IMR-90 (cell line): ENCODE results near the gene TENM3. TPM values are rescaled to one million over a fixed set of nuclear protein-coding genes. Genes with fewer than 3 reads are reported as not detected.

ENCODE experiments used
- ATAC-seq: fragments of 200-7000 bp; cut with Tn5 transposase; 2 replicates; pipeline ENCODE4 v1.9.1; 2020; ENCODE audit warnings: low read depth, mild to moderate bottlenecking, moderate library complexity
- BruUV-seq: library from RNA; stranded (reverse); fragments of 400-500 nt; replicated peaks from 2 replicates; lab custom pipeline; 2021; lab: Mats Ljungman, UMichigan
- CTCF ChIA-PET: fragments of 300-600 bp; formaldehyde crosslinking; extraction: SDS; loops from one replicate; lab custom pipeline; 2021; ENCODE audit warnings: antibody characterized with exemption; lab: Yijun Ruan, JAX
- POLR2A ChIA-PET: fragments of 300-600 bp; sonication (Branson Sonifier 250); formaldehyde crosslinking; loops from one replicate; lab custom pipeline; 2022; ENCODE audit warnings: antibody characterized with exemption; ENCODE audit not compliant: unreplicated experiment; lab: Charles Lee
- DNase-seq: peaks from one replicate; pipeline ENCODE4 v3.0.0; 2013
- H2AFZ ChIP-seq: replicated peaks from 2 replicates; pipeline ENCODE3; 2013; ENCODE audit warnings: low read length, mild to moderate bottlenecking; ENCODE audit not compliant: poor library complexity
- H2AK5ac ChIP-seq: 2 replicates; pipeline ENCODE4 v1.6.1; 2013; ENCODE audit warnings: low read depth, low read length, inconsistent platforms
- H2AK9ac ChIP-seq: replicated peaks from 2 replicates; pipeline ENCODE3; 2013; ENCODE audit warnings: mild to moderate bottlenecking, low read depth, low read length, moderate library complexity; ENCODE audit not compliant: poor library complexity
- H2BK120ac ChIP-seq: 2 replicates; pipeline ENCODE4 v1.6.1; 2013; ENCODE audit warnings: low read depth, low read length, inconsistent platforms
- H2BK15ac ChIP-seq: 3 replicates; pipeline ENCODE4 v1.6.1; 2013; ENCODE audit warnings: low read depth, low read length, inconsistent platforms
- H2BK20ac ChIP-seq: 2 replicates; pipeline ENCODE4 v1.6.1; 2013; ENCODE audit warnings: low read depth, mild to moderate bottlenecking, inconsistent platforms, low read length, moderate library complexity
- H2BK5ac ChIP-seq: 2 replicates; pipeline ENCODE4 v1.6.1; 2013; ENCODE audit warnings: mild to moderate bottlenecking, low read depth, low read length, inconsistent platforms; ENCODE audit not compliant: poor library complexity, severe bottlenecking
- H3K14ac ChIP-seq: replicated peaks from 2 replicates; pipeline ENCODE4 v1.6.1; 2013; ENCODE audit warnings: low read depth, low read length, inconsistent platforms
- H3K18ac ChIP-seq: 2 replicates; pipeline ENCODE4 v1.6.1; 2013; ENCODE audit warnings: low read depth, low read length, control low read depth
- H3K23ac ChIP-seq: 2 replicates; pipeline ENCODE4 v1.6.1; 2013; ENCODE audit warnings: low read depth, low read length, inconsistent platforms
- H3K27ac ChIP-seq: 2 replicates; pipeline ENCODE4 v1.5.1; 2013; ENCODE audit warnings: mild to moderate bottlenecking, control low read depth, low read length; ENCODE audit not compliant: insufficient read depth
- H3K27me3 ChIP-seq: 2 replicates; pipeline ENCODE4 v1.6.1; 2013; ENCODE audit warnings: low read length; ENCODE audit not compliant: control insufficient read depth, insufficient read depth
- H3K36me3 ChIP-seq: 2 replicates; pipeline ENCODE4 v1.6.1; 2013; ENCODE audit warnings: low read length, mixed read lengths; ENCODE audit not compliant: control insufficient read depth, insufficient read depth
- H3K4ac ChIP-seq: 2 replicates; pipeline ENCODE4 v1.6.1; 2013; ENCODE audit warnings: low read depth, low read length, inconsistent platforms
- H3K4me1 ChIP-seq: 2 replicates; pipeline ENCODE4 v1.6.1; 2013; ENCODE audit warnings: low read length, mixed read lengths; ENCODE audit not compliant: control insufficient read depth, insufficient read depth
- H3K4me2 ChIP-seq: 2 replicates; pipeline ENCODE4 v1.6.1; 2013; ENCODE audit warnings: low read depth, mild to moderate bottlenecking, control low read depth, low read length, moderate library complexity
- H3K4me3 ChIP-seq: 2 replicates; pipeline ENCODE4 v1.5.1; 2013; ENCODE audit warnings: low read depth, mild to moderate bottlenecking, control low read depth, low read length, moderate library complexity; ENCODE audit not compliant: insufficient read depth
- H3K56ac ChIP-seq: 2 replicates; pipeline ENCODE4 v1.6.1; 2013; ENCODE audit warnings: low read length, inconsistent platforms; ENCODE audit not compliant: insufficient read depth; ENCODE audit errors: extremely low read depth
- H3K79me1 ChIP-seq, 2 experiments: 2 replicates each; pipeline ENCODE4 v1.6.1; 2013; ENCODE audit warnings: low read length in 2 of 2, inconsistent platforms in 1 of 2, low read depth in 1 of 2
- H3K9ac ChIP-seq: 2 replicates; pipeline ENCODE4 v1.6.1; 2013; ENCODE audit warnings: low read depth, low read length, control low read depth
- H3K9me1 ChIP-seq: 2 replicates; pipeline ENCODE4 v1.6.1; 2013; ENCODE audit warnings: low read length, inconsistent platforms; ENCODE audit not compliant: insufficient read depth
- H3K9me3 ChIP-seq: 2 replicates; pipeline ENCODE4 v1.6.1; 2013; ENCODE audit warnings: low read length; ENCODE audit not compliant: control insufficient read depth, insufficient read depth
- H4K20me1 ChIP-seq: 2 replicates; pipeline ENCODE4 v1.6.1; 2013; ENCODE audit warnings: low read length, inconsistent platforms; ENCODE audit not compliant: insufficient read depth
- H4K5ac ChIP-seq: 2 replicates; pipeline ENCODE4 v1.6.1; 2013; ENCODE audit warnings: mild to moderate bottlenecking, low read depth, low read length, control low read depth
- H4K8ac ChIP-seq, 2 experiments: 2 replicates each; pipeline ENCODE4 v1.6.1; 2013; ENCODE audit warnings: low read depth in 2 of 2, low read length in 2 of 2, control low read depth in 1 of 2, inconsistent platforms in 1 of 2
- H4K91ac ChIP-seq: 2 replicates; pipeline ENCODE4 v1.6.1; 2013; ENCODE audit warnings: low read depth, low read length, inconsistent platforms; ENCODE audit not compliant: insufficient read depth
- BHLHE40 ChIP-seq: fragments of 150-350 bp; IDR thresholded peaks from 2 replicates; pipeline ENCODE4 v1.6.1; 2016; ENCODE audit warnings: mild to moderate bottlenecking, low read depth, low read length
- CEBPB ChIP-seq: IDR thresholded peaks from 2 replicates; pipeline ENCODE4 v1.6.1; 2012; ENCODE audit warnings: low read depth, low read length, improper control_type of control experiment
- CHD1 ChIP-seq: IDR thresholded peaks from 2 replicates; pipeline ENCODE4 v1.6.1; 2012; ENCODE audit warnings: low read depth, low read length, improper control_type of control experiment
- FOS ChIP-seq: fragments of 150-350 bp; IDR thresholded peaks from 2 replicates; pipeline ENCODE4 v1.6.1; 2016; ENCODE audit warnings: low read depth, low read length
- MAFK ChIP-seq: IDR thresholded peaks from 2 replicates; pipeline ENCODE4 v1.6.1; 2012; ENCODE audit warnings: low read depth, low read length, improper control_type of control experiment
- MAZ ChIP-seq: IDR thresholded peaks from 2 replicates; pipeline ENCODE4 v1.6.1; 2012; ENCODE audit warnings: low read depth, mild to moderate bottlenecking, low read length, improper control_type of control experiment, moderate library complexity, borderline replicate concordance
- MXI1 ChIP-seq: IDR thresholded peaks from 2 replicates; pipeline ENCODE4 v1.6.1; 2012; ENCODE audit warnings: low read depth, mild to moderate bottlenecking, low read length, moderate library complexity, borderline replicate concordance
- NFE2L2 ChIP-seq: fragments of 150-350 bp; IDR thresholded peaks from 2 replicates; pipeline ENCODE4 v1.6.1; 2016; ENCODE audit warnings: low read depth, mild to moderate bottlenecking, low read length
- POLR2A ChIP-seq: IDR thresholded peaks from 2 replicates; pipeline ENCODE4 v1.6.1; 2012; ENCODE audit warnings: mild to moderate bottlenecking, low read depth, low read length
- RAD21 ChIP-seq: IDR thresholded peaks from 2 replicates; pipeline ENCODE4 v1.6.1; 2012; ENCODE audit warnings: low read length, improper control_type of control experiment
- RCOR1 ChIP-seq: IDR thresholded peaks from 2 replicates; pipeline ENCODE4 v1.6.1; 2012; ENCODE audit warnings: mild to moderate bottlenecking, low read length, improper control_type of control experiment; ENCODE audit not compliant: insufficient replicate concordance
- RFX5 ChIP-seq: IDR thresholded peaks from 2 replicates; pipeline ENCODE4 v1.8.0; 2012; ENCODE audit warnings: low read depth, mild to moderate bottlenecking, low read length, moderate library complexity
- SMC3 ChIP-seq: fragments of 150-350 bp; IDR thresholded peaks from 2 replicates; pipeline ENCODE4 v1.6.1; 2016; ENCODE audit warnings: low read depth, mild to moderate bottlenecking, antibody characterized with exemption, low read length, moderate library complexity
- WGBS, 2 experiments: methylation state at CpG; one replicate each; pipeline versions ENCODE4 v1.1.5 to v1.1.7; 2013; ENCODE audit warnings: missing lambda C conversion rate in 2 of 2; ENCODE audit not compliant: insufficient read length in 1 of 2; ENCODE audit errors: extremely low coverage in 2 of 2; 5-methylcytosine and 5-hydroxymethylcytosine counted together
- dilution Hi-C: fragments of 300-500 bp; cut with HindIII; formaldehyde crosslinking; loops from one replicate; pipeline ENCODE4 v1.14.3; 2018; ENCODE audit warnings: low sequenced_read_pairs; ENCODE audit not compliant: unreplicated experiment
- in situ Hi-C: fragments of 300-500 bp; cut with MboI; formaldehyde crosslinking; loops from 3 replicates; pipeline ENCODE4 v1.14.3; 2019; ENCODE audit warnings: low sequenced_read_pairs, inconsistent platforms, mixed read lengths
- intact Hi-C: fragments of 100-400 bp; cut with micrococcal nuclease; formaldehyde crosslinking; loops from 2 replicates; pipeline ENCODE4 v1.10.0; 2022
- polyA plus RNA-seq, 3 experiments: library from polyadenylated mRNA; depleted of rRNA; stranded (reverse); fragments of >200 nt; gene quantifications; 2 replicates each; pipeline ENCODE4 v1.2.3, GENCODE V29; 2012; ENCODE audit warnings: low replicate concordance in 1 of 3
- total RNA-seq: library from RNA; depleted of rRNA; stranded (reverse); fragments of >200 nt; gene quantifications from 2 replicates; pipeline ENCODE4 v1.2.3, GENCODE V29; 2012
- TF ChIP-seq, protein P1 (sequence below): fragments of 150-350 bp; IDR thresholded peaks from 2 replicates; pipeline ENCODE4 v1.6.1; 2017; ENCODE audit warnings: mild to moderate bottlenecking, antibody characterized with exemption, low read length, low read depth
- TF ChIP-seq, protein P2 (sequence below): conservative IDR thresholded peaks from 2 replicates; pipeline ENCODE4 v1.5.1; 2012; ENCODE audit warnings: mild to moderate bottlenecking, low read depth, low read length, improper control_type of control experiment
- TF ChIP-seq, protein P3 (sequence below): fragments of 150-350 bp; IDR thresholded peaks from 2 replicates; pipeline ENCODE4 v1.6.1; 2016; ENCODE audit warnings: low read depth, mild to moderate bottlenecking, low read length, moderate library complexity, borderline replicate concordance

TENM3 gene
- total and polyA plus RNA-seq, 2 of the 4 experiments (the other 2 are of a cell fraction) = 29.9 to 173 TPM

DNA sequence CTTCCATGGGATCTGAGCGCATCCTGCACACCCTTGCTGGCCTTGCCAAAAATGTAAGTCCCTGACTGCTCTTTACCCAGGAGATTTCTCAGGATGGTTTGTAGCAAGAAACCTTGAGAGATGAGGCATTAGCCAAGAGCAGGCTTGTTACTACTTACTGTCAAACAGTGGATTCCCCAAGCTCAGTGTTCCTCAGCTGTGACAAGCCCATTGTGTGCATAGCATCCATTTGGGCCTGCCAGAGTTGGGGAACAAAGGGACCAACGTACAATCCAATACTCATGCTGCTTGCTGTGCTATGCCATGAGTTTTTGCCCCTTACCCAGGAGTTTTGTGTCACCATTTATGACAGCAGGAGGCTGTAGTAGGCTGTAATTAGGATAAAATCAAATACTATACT, 267.6 kb downstream of the TENM3 start:
- Histone ChIP-seq H3K4me3 (no peak overlapping the region), H2AK9ac (no peak overlapping the region), H2AK5ac (no peak overlapping the region), H2AFZ (no peak overlapping the region), H3K79me1 (peaks cover 4 to 7% of the 10 kb centered on the region in 2 experiments; a peak in 3 of 4 replicates), H3K23ac (0 out of 2 replicates have a peak overlapping the region, but pooled peaks have one; percentile 11), H3K9ac (no peak overlapping the region), H3K4me1 (no peaks in the 10 kb centered on the region), H3K4ac (no peak overlapping the region), H3K36me3 (no peaks in the 10 kb centered on the region), H3K27ac (no peak overlapping the region), H3K14ac (no peak overlapping the region), H2BK5ac (no peak overlapping the region), H2BK15ac (no peak overlapping the region), H3K56ac (no peak overlapping the region), H2BK120ac (no peak overlapping the region), H4K20me1 (no peaks in the 10 kb centered on the region), H4K5ac (no peak overlapping the region), H4K91ac (no peak overlapping the region), H3K9me3 (no peaks in the 10 kb centered on the region), H3K27me3 (no peaks in the 10 kb centered on the region), H3K9me1 (peaks cover 3% of the 10 kb centered on the region; the same call in 1 of the 2 replicates), H2BK20ac (no peak overlapping the region), H3K4me2 (no peak overlapping the region), H4K8ac (no peak overlapping the region), H3K18ac (no peak overlapping the region)
- no peak for DNase-seq
- WGBS, 2 experiments = no CpG with 5 or more reads among the region's 2 CpGs
- in situ Hi-C loops (no loop called here), dilution Hi-C loops (no loop called here), intact Hi-C loops (no loop called here)
- ChIA-PET POLR2A (no interaction called here), CTCF (no interaction called here)
- no peak for ATAC-seq
- BruUV-seq = no TSS peak
- TF ChIP-seq BHLHE40 = no peak
- no peak for TF ChIP-seq CHD1
- no peak for TF ChIP-seq RAD21
- TF ChIP-seq, protein P1, sequence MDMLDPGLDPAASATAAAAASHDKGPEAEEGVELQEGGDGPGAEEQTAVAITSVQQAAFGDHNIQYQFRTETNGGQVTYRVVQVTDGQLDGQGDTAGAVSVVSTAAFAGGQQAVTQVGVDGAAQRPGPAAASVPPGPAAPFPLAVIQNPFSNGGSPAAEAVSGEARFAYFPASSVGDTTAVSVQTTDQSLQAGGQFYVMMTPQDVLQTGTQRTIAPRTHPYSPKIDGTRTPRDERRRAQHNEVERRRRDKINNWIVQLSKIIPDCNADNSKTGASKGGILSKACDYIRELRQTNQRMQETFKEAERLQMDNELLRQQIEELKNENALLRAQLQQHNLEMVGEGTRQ = no peak
- TF ChIP-seq FOS = no peak
- TF ChIP-seq NFE2L2 = no peak
- TF ChIP-seq RCOR1 = no peak
- no peak for TF ChIP-seq POLR2A
- TF ChIP-seq MAFK = no peak
- TF ChIP-seq, protein P2, sequence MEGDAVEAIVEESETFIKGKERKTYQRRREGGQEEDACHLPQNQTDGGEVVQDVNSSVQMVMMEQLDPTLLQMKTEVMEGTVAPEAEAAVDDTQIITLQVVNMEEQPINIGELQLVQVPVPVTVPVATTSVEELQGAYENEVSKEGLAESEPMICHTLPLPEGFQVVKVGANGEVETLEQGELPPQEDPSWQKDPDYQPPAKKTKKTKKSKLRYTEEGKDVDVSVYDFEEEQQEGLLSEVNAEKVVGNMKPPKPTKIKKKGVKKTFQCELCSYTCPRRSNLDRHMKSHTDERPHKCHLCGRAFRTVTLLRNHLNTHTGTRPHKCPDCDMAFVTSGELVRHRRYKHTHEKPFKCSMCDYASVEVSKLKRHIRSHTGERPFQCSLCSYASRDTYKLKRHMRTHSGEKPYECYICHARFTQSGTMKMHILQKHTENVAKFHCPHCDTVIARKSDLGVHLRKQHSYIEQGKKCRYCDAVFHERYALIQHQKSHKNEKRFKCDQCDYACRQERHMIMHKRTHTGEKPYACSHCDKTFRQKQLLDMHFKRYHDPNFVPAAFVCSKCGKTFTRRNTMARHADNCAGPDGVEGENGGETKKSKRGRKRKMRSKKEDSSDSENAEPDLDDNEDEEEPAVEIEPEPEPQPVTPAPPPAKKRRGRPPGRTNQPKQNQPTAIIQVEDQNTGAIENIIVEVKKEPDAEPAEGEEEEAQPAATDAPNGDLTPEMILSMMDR = no peak
- TF ChIP-seq MXI1 = no peak
- no peak for TF ChIP-seq RFX5
- TF ChIP-seq, protein P3, sequence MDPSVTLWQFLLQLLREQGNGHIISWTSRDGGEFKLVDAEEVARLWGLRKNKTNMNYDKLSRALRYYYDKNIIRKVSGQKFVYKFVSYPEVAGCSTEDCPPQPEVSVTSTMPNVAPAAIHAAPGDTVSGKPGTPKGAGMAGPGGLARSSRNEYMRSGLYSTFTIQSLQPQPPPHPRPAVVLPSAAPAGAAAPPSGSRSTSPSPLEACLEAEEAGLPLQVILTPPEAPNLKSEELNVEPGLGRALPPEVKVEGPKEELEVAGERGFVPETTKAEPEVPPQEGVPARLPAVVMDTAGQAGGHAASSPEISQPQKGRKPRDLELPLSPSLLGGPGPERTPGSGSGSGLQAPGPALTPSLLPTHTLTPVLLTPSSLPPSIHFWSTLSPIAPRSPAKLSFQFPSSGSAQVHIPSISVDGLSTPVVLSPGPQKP = no peak
- no peak for TF ChIP-seq SMC3
- TF ChIP-seq MAZ = no peak
- TF ChIP-seq CEBPB = no peak
